ENCODE results near the gene DNAH10. TPM values are rescaled to one million over a fixed set of nuclear protein-coding genes. Genes with fewer than 3 reads are reported as not detected.
A peak's percentile ranks its signal among the peaks of the same experiment; 100 is the strongest.

Gene DNAH10
- total RNA-seq, 2 donors from 2014 or later: 0.09 to 0.64 TPM

DNA sequence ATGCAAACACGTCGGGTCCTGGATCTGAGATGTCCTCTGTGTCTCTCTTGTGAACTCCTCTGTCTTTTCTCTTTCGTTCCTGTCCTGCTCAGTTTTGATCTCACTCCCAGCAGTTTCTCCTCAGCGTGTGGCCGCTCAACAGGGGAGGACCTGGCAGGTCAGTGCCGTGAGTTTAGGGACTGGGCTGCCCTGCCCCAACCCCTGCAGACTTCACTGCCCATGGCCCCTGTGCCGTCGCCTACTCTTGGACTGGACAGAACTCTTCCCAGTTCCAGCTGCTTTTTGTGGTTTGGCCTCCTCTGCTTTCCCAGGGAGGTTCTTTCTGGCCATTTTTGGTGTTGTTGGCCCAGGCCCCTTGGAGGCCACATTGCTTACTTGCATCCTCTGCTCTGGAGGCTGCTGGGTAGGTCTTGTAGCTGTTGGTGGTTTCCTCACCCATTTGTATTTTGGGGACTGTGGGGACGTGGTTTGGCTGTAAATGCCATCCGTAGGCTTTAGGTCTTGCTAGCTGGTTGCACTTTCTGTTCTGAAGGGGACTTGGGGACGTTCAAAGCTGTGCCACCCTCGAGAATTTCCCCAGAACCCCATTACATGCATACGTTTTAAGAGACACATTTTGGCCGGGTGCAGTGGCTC, 20.0 kb upstream of the DNAH10 start:
- H3K4me1 Mint-ChIP-seq: no peaks in the 10 kb centered on the region
- no peak overlapping the region for H3K4me3 Mint-ChIP-seq
- H3K27me3 ChIP-seq (ENCODE audit: control insufficient read depth, insufficient read depth, low read length, poor library complexity, severe bottlenecking): no peaks in the 10 kb centered on the region
- no peaks in the 10 kb centered on the region for H3K9me3 Mint-ChIP-seq
- no peak overlapping the region for H3K27ac ChIP-seq (ENCODE audit: low read depth, low read length)
- DNase-seq: no peak
- H3K36me3 ChIP-seq (ENCODE audit: control insufficient read depth, insufficient read depth, low read length): peaks cover 81% of the 10 kb centered on the region
- TF ChIP-seq, protein P1, sequence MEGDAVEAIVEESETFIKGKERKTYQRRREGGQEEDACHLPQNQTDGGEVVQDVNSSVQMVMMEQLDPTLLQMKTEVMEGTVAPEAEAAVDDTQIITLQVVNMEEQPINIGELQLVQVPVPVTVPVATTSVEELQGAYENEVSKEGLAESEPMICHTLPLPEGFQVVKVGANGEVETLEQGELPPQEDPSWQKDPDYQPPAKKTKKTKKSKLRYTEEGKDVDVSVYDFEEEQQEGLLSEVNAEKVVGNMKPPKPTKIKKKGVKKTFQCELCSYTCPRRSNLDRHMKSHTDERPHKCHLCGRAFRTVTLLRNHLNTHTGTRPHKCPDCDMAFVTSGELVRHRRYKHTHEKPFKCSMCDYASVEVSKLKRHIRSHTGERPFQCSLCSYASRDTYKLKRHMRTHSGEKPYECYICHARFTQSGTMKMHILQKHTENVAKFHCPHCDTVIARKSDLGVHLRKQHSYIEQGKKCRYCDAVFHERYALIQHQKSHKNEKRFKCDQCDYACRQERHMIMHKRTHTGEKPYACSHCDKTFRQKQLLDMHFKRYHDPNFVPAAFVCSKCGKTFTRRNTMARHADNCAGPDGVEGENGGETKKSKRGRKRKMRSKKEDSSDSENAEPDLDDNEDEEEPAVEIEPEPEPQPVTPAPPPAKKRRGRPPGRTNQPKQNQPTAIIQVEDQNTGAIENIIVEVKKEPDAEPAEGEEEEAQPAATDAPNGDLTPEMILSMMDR (conservative IDR thresholded peaks at IDR 0.05): no peak
- H3K9ac ChIP-seq (ENCODE audit: extremely low read depth, low read length, poor library complexity, severe bottlenecking): no peak overlapping the region
- 86 to 93% methylated on average over 12 to 14 of the region's 14 CpGs for WGBS, 2 experiments (ENCODE audit: insufficient coverage in 1 of 2, insufficient read length in 1 of 2)
- peaks cover 81% of the 10 kb centered on the region for H3K36me3 Mint-ChIP-seq (ENCODE audit: low read depth)
- peak overlapping the region; percentile 50 for H3K27ac Mint-ChIP-seq
- H3K9me3 ChIP-seq (ENCODE audit: control insufficient read depth, low read length): no peaks in the 10 kb centered on the region
- no peaks in the 10 kb centered on the region for H3K4me1 ChIP-seq (ENCODE audit: control insufficient read depth, insufficient read depth, low read length)
- no peak overlapping the region for H3K4me3 ChIP-seq (ENCODE audit: low read length)
- no peaks in the 10 kb centered on the region for H3K27me3 Mint-ChIP-seq (ENCODE audit: insufficient read depth)

DNA sequence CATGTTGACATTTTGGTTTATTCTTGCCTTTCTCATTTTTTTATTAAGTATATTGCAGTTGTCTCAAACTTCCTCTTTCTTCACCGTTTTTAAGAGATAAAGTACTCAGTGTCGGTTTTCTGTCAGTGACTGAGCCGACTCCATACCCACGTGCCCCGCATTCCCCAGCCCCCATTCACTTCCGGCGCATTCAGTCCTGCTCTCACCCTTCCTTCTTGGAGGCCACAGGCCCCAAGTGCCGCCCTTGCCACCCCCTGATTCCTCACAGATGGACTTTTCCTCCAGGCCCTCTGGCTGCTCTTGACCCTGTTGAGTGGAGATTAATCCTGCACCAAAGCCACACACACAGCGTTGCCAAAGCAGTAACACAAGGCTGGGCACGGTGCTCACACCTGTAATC, 19.1 kb upstream of the DNAH10 start:
- WGBS, 2 experiments (ENCODE audit: insufficient coverage in 1 of 2, insufficient read length in 1 of 2): 93 to 94% methylated on average over 6 to 10 of the region's 10 CpGs
- H3K4me3 Mint-ChIP-seq: no peak overlapping the region
- peaks cover 81% of the 10 kb centered on the region for H3K36me3 ChIP-seq (ENCODE audit: control insufficient read depth, insufficient read depth, low read length)
- no peak overlapping the region for H3K27ac ChIP-seq (ENCODE audit: low read depth, low read length)
- no peaks in the 10 kb centered on the region for H3K4me1 Mint-ChIP-seq
- no peak overlapping the region for H3K9ac ChIP-seq (ENCODE audit: extremely low read depth, low read length, poor library complexity, severe bottlenecking)
- no peaks in the 10 kb centered on the region for H3K27me3 ChIP-seq (ENCODE audit: control insufficient read depth, insufficient read depth, low read length, poor library complexity, severe bottlenecking)
- H3K4me1 ChIP-seq (ENCODE audit: control insufficient read depth, insufficient read depth, low read length): no peaks in the 10 kb centered on the region
- no peak for DNase-seq
- no peaks in the 10 kb centered on the region for H3K9me3 ChIP-seq (ENCODE audit: control insufficient read depth, low read length)
- no peaks in the 10 kb centered on the region for H3K27me3 Mint-ChIP-seq (ENCODE audit: insufficient read depth)
- no peak overlapping the region for H3K4me3 ChIP-seq (ENCODE audit: low read length)
- peaks cover 81% of the 10 kb centered on the region for H3K36me3 Mint-ChIP-seq (ENCODE audit: low read depth)
- TF ChIP-seq, protein P1 (conservative IDR thresholded peaks at IDR 0.05): no peak
- H3K9me3 Mint-ChIP-seq: no peaks in the 10 kb centered on the region
- no peak overlapping the region for H3K27ac Mint-ChIP-seq

DNA sequence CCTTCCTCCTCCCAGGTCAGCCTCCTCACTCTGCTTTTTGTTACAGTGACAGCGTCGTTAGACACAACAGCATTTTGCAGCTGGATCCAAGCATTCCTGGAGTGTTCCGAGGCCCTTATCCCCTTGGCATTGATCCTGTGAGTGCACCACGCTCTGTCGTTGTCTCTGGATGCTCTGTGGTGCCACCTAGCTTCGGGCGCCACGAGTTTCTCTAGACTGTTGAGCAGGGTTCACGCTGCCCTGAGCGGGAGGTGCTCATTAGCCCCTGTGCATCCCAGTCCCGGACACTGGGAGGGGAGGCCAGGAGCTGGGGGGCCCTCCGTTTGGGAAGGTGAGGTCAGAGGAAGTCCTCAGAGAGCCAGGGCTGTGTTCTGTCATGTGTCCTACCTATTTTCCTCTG, 17.3 kb upstream of the DNAH10 start:
- H3K9me3 ChIP-seq (ENCODE audit: control insufficient read depth, low read length): no peaks in the 10 kb centered on the region
- 91 to 98% methylated on average over 6 to 12 of the region's 12 CpGs for WGBS, 2 experiments (ENCODE audit: insufficient coverage in 1 of 2, insufficient read length in 1 of 2)
- H3K27me3 ChIP-seq (ENCODE audit: control insufficient read depth, insufficient read depth, low read length, poor library complexity, severe bottlenecking): no peaks in the 10 kb centered on the region
- H3K9me3 Mint-ChIP-seq: no peaks in the 10 kb centered on the region
- H3K4me1 ChIP-seq (ENCODE audit: control insufficient read depth, insufficient read depth, low read length): no peaks in the 10 kb centered on the region
- TF ChIP-seq, protein P1 (conservative IDR thresholded peaks at IDR 0.05): peak; percentile 63
- peaks cover 81% of the 10 kb centered on the region for H3K36me3 Mint-ChIP-seq (ENCODE audit: low read depth)
- H3K36me3 ChIP-seq (ENCODE audit: control insufficient read depth, insufficient read depth, low read length): peaks cover 82% of the 10 kb centered on the region
- no peaks in the 10 kb centered on the region for H3K4me1 Mint-ChIP-seq
- no peak overlapping the region for H3K27ac ChIP-seq (ENCODE audit: low read depth, low read length)
- no peak overlapping the region for H3K9ac ChIP-seq (ENCODE audit: extremely low read depth, low read length, poor library complexity, severe bottlenecking)
- H3K4me3 Mint-ChIP-seq: no peak overlapping the region
- H3K4me3 ChIP-seq (ENCODE audit: low read length): no peak overlapping the region
- peak; percentile 75 for DNase-seq
- peak overlapping the region; percentile 32 for H3K27ac Mint-ChIP-seq
- no peaks in the 10 kb centered on the region for H3K27me3 Mint-ChIP-seq (ENCODE audit: insufficient read depth)
